ENCODE data around the gene EML6.

- TF ChIP-seq CTCF (IDR thresholded peaks at IDR 0.05; ENCODE audit: control extremely low read depth in 1 of 3, insufficient read depth in 1 of 3, low read depth in 1 of 3, low read length in 3 of 3) (no peak), KDM1A (IDR thresholded peaks at IDR 0.05; ENCODE audit: borderline replicate concordance, low read length) (no peak), EGR1 (IDR thresholded peaks at IDR 0.05; ENCODE audit: borderline replicate concordance, low read depth, low read length) (no peak), POLR2A (IDR thresholded peaks at IDR 0.05; ENCODE audit: control extremely low read depth in 1 of 2, low read depth in 2 of 2, low read length in 2 of 2) (no peak), EZH2 (IDR thresholded peaks at IDR 0.05; ENCODE audit: low read depth, low read length, severe bottlenecking) (no peak), CHD1 (IDR thresholded peaks at IDR 0.05; ENCODE audit: low read depth, low read length) (no peak), MAFK (IDR thresholded peaks at IDR 0.05; ENCODE audit: low read depth, low read length) (no peak), SIN3A (conservative IDR thresholded peaks at IDR 0.05 in 1 of 2, IDR thresholded peaks at IDR 0.05 in 1 of 2; ENCODE audit: low read depth in 1 of 2, low read length in 2 of 2) (no peak), RAD21 (IDR thresholded peaks at IDR 0.05 in 1 of 2, conservative IDR thresholded peaks at IDR 0.05 in 1 of 2; ENCODE audit: low read depth in 2 of 2, low read length in 2 of 2) (no peak), BCL11A (IDR thresholded peaks at IDR 0.05; ENCODE audit: low read depth in 2 of 2, low read length in 2 of 2) (no peak), TAF1 (IDR thresholded peaks at IDR 0.05; ENCODE audit: low read depth, low read length) (no peak), POLR2AphosphoS5 (IDR thresholded peaks at IDR 0.05; ENCODE audit: low read depth, low read length) (no peak)
- TF ChIP-seq, protein P1, sequence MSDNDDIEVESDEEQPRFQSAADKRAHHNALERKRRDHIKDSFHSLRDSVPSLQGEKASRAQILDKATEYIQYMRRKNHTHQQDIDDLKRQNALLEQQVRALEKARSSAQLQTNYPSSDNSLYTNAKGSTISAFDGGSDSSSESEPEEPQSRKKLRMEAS (IDR thresholded peaks at IDR 0.05), result no peak
Observed at GRCh38 chr2:54902763-54903162, 179.3 kb downstream of the EML6 start.
